ENCODE data around the gene ALG5.

GRCh38 chr13:36924001-36924400 is 75.1 kb downstream of the ALG5 start:
- TF ChIP-seq POLR2A (IDR thresholded peaks at IDR 0.05) (no peak), CTCF (IDR thresholded peaks at IDR 0.05) (no peak)
